Activated T-cell treated with anti-CD3 and anti-CD28 coated beads, Interleukin-2, amount 50 U/mL, for 48 hours (primary cell): ENCODE data around the gene STIMATE.

Experiments used
- DNase-seq, 2 experiments: peaks; one replicate each; pipeline ENCODE4 v3.0.0-alpha.2; 2020

Gene STIMATE

DNA sequence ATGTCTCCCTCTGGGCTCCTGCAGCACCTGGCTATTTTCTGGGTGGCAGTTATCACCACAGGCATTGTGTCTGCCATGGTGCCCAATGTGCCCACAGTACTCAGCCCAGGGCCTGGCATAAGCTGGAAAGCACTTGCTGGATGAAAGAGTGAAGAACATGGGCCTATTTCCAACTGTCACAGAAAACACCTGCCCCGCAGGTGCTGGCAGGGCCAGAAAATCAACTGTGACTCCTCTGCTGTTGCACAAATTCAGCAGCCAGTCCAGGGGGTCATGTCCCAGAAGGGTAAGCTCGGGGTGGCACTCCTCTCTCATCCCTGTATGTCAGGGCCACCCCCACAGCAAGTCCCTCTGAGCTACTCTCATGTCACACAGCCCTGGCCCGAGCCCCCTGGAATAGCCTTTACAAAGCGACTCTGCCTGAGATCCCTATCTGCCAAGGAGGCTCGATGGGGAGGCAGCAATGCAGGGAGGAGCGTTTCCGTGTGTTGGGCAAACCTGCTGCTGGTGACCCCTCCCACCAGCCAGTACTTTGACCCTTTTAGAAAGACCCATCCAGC lies 85.8 kb downstream of the STIMATE start:
- no peak for DNase-seq

DNA sequence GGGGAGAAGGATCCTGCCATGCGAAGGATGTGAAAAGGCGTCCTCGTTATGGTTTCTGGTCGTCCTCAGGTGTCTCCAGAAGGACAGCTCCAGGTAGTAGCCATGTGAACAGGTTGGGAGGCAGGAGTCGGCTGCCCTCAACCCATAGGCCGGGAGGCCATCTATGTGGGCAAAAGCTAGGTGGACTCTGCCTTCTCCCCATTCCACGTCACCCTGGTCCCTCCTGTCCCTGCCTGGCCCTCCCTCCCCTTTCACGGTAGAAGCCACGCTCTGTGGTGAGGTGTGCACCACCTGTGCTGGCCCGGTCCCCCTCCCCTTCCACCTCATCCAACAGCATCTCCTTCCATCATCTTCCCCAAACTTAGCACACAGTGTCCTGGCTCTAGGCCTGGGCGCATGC lies 86.4 kb downstream of the STIMATE start:
- DNase-seq: no peak

DNA sequence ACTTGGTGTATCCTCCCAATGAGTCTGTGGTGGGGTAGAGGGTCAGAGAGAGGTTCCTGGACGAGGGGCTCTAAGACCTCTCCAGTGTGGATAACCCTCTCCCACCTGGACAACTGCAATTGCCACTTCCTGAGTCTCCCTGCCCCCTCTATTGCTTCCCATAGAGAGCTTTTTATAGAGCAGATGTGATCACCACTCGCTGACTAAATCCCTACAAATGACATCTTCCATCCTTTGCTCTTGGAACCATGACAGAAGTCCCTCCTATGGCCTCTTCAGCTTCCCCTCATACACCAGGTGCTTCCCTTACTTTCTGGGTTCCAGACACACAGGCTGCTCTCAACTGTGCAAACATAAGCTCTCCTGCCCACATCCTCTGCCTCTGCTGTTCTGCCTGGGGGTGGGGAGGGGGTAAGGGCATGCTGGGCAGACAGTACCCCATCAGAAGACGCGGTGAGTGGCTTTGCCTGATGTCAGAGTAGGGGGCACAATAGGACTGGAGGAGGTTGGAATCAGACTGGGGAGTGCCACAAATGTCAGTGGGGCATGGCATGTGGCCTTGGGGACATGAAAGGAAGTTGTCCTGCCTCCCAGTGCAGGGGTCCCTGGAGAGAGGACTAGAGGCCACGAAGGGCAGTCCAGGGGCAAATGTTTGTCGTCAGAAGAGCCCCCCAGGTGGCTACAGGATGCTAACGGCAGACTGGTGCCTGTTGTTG lies 87.5 kb downstream of the STIMATE start:
- DNase-seq: no peak

DNA sequence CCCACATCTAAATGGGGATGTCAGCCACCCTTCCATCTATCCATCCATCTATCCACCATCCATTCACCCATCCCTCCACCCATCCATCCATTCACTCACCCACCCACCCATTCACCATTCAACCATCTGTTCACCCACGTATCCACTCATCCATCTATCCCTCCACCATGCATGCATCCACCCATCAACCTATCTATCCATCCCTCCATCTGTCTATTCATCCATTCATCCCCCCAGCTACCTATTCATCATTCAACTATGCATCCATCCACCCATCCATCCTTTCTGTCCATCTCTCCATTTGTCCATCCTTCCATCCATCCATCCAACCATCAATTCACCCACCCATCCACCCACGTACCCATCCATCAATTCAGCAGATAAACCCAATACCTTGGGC lies 88.2 kb downstream of the STIMATE start:
- no peak for DNase-seq

DNA sequence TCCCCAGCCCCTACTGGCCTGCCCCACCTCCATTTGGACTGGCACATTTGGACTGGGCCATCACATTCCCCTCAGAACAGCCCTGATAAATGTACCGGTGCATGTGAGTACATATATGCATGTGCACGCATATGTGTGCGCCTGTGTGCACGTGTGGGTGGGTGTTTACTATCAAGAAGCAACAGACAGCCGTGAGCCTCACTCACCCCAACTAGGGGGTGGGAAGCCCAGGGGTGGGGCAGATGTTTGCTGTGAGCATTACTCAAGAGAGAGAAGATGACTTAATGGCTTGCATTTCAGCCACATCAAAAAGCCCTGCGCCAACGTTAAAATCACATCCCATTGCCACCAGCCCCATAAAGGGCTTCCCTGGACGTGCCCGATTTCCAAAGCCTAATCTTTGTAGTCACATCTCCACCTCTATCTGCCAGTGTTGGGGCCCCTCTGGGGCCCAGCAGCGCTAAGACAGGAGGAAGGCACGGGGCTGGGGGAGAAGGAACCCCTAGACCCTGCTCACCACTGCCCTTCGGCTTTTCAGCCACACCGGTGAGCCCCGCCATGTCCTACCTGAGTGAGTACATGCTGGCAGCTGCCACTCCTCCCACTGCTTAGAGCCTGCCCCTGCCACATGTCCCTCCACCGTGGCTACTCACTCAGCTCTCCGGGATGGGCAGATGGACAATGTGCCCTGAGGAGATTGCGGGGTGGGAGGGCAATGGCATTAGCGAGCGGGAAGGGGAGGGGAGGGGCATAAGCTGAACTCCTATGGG lies 91.9 kb downstream of the STIMATE start:
- no peak for DNase-seq

DNA sequence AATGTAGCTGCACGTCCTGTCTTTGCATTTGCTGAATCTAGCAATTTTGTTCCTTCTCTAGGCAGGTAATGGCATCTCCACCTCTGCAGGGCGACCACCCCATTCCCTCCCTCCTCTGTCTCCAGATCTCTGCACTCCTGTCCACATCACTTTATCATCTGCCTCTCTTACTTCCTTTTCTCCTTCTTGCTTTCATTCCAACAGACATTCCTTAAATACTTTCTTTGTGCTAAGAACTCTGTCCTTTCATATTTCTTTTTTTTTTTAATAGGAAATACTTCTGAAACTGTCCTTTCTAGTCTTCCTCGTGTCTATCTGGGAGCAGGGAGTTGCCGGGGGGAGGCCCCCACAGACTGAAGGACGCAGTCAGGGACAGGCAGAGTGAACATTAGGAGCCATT lies 95.5 kb downstream of the STIMATE start:
- no peak for DNase-seq

DNA sequence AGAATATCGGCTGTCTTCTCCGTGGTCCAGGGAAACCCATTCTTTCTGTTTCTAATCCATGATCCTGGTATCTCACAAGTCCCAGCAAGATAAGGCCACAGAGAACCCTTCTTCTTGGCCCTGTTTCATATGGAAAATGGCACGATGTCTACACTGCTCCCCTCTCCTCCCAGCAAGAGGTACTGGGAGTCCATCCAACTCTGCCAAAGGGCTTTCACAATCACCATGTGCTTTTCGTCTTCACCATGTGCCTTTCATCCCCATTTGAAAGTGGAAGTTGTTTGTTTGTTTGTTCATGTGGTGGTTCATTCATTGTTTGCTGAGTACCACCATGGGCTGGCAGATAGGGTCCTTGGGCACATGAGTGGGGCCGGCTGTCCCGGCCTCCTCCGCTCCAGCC lies 97.3 kb downstream of the STIMATE start:
- DNase-seq: no peak

DNA sequence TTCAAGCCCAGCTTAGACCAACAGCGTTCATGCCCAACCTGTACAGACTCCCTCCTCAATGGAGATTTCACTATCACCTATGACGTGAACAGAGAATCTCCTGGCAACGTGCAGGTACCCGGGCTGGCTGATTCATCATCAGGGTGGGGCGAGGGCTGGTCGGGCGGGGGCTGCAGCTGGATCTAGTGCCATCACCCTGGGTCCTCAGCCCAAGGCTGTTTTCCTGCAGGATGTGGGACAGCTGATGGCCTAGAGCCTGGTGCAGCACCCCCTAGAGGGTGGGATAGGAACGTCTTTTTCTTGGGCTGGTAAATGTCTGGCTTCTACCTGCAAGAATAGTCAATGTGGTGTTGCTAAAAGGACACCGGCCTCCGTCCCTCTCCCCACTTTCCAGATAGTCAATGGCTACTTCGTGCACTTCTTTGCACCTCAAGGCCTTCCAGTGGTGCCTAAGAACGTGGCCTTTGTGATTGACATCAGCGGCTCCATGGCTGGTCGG lies 98.3 kb downstream of the STIMATE start:
- DNase-seq: peak; percentile 44 to 47

DNA sequence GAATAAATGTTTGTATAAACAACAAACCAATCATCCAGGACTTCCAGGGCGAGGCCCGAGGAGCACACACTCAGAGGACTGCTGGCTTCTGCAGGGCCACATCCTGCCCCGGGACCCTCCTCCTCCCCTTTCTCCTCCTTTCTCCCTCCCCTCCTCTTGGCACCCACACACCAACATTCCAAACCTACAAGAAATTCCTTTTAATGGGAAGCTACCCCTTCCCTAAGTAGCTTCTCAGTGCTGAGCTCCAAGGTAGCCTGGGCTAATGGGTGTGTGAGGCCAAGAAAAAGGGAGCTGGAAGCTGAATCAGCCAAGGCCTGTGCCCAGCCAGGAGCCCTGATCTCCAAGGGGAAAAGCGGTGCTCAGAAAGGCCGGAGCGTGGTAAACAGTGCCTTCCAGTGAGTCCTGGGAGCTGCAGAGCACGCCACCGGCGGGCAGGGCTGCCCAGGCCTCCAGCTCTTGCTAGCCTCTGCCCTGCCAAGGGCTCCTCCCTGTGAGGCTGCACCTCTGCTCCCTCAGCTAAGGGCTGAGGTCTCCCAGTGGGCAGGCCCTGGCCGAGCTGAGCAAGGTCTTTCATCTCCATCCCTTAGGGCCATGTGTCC lies 98.9 kb downstream of the STIMATE start:
- no peak for DNase-seq

DNA sequence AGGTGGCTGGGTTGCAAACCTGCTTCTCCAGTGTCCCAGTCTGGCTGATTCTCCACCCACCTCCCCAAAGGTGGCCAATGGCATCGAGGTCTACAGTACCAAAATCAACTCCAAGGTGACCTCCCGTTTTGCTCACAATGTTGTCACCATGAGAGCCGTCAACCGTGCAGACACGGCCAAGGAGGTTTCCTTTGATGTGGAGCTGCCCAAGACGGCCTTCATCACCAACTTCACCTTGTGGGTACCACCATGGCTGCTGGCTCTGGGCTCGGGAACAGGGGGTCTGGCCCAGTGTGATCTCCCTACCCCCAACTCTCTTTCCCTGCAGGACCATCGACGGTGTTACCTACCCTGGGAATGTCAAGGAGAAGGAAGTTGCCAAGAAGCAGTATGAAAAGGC lies 100.9 kb downstream of the STIMATE start:
- DNase-seq: no peak

DNA sequence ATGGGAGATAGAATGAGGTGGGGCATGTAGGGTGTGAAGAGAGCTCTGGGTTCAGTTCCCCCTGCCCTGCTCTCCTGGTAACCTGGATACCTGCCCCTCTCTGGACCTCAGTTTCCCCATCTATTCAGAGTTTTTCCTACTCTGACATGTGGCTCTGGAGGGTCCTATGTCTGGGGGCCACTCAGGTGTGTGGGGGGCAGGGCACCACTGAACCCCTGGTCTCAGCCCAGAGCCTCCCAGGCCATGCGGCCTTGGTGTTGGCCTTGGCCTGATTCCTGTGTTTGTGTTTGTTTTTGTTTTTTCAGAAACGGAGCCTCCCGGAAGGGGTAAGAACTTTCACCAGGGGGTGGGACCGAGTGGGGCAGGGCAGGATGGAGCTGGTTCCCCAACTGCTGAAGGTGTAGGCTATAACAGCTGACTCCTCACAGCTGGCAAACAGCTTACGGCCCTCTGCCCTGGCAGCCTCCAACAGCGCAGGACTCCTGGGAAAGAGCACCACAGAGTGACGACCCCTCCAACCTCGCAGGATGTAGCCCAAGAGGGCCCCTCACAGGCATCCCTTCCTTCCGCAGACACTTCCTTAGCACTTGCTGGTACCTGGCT lies 101.9 kb downstream of the STIMATE start:
- DNase-seq: no peak

DNA sequence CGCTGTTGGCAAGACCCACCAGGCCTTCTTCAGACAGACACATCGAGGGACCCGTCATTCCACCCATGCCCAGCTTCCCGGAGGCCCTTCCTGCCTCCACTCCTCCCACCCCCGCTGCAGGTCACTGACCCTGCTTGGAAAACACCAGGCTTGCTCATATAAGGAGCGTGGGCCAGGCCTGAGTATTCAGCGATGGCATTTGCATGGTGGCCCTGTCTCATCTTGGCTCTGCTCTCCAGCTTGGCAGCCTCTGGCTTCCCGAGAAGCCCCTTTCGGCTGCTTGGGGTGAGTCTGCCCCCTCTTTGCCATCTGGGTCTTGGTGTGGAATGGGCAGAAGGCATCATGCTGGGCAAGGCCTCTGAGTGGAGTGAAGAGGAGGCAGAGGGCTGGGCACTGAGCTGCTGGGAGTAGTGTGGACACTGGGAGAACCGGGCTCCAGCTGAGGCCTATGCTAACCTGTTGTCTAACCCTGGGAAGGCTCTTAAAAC lies 102.7 kb downstream of the STIMATE start, which contains the start of gene ITIH3:
Gene ITIH3, plus strand, starts transcription at position 185 of the 488 bp plus-strand sequence. Its CDS starts 8 bp downstream, at position 193.
- no peak for DNase-seq

DNA sequence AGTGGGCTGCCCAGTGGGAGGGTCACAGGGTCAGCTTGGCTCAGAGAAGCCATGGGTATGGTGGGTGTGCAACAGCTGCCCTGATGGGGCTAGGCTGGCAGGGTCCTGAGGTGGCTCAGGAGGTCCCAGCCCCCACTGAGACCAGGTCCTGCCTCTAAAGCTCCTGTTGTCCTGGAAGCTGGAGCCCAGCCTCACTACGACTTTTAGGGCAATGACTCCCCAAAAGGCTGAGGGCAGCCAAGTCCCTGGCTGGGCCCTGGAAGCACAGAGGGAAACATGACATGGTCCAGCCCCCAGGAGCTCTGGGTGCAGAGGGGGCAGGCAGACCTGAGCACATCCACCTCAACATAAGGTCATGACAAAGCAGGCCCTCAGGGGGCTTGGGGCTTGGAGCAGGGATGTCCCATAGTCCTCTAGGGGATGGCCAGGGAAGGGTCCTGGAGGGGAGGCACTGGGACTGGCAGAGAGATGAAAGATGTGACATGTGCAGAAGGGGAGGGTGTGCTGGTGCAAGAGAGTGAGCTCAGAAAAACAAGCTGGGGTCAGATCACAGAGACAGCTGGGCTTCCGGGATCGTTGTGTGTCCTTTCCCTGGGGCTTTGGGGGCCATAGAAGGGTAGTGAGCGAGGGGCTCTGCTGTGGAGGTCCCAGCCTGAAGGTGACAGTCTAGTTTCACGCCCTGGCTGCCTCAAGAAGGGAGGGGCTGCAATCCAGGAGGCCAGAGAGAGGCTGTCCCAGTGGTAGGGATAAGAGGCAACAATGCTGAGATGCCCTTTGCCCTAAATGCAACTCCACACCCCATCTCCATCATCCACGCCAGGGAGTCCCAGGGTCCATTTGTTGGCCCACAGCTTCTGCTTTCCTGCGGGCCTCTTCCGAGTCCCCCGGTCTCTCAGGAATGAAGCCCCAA lies 103.4 kb downstream of the STIMATE start:
- DNase-seq: no peak

DNA sequence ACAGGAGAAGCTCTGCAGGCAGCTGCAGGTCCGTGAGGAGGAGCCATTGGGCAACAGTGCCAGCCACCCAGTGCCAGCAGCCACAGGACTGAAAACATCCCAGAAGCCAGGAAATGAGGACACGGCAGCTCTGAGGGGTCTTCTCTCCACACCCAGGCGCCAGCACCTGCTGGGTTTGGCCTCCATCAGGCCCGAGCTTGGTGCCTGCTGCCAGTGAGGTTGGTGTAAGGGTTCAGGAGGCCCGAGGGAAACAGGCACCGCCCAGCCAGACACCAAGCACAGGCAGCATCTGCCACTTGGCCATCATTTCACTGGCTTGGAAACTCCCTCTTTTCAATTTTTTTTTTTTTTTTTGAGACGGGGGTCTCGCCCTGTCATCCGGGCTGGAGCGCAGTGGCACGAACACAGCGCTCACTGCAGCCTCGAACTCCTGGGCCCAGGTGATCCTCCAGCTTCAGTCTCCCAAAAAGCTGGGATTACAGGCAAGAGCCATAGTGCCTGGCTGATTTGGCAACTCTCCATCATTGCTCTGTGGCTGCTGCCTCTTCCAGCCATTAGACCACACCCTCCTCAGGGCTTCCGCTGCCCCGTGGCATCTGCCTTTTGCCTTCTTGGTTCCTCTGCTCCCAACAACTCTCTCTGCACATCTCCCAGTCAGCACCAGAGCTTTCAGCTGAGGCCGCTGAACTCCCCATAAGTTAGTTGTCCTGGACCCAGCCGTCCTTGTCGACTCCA lies 104.2 kb downstream of the STIMATE start:
- DNase-seq: no peak

DNA sequence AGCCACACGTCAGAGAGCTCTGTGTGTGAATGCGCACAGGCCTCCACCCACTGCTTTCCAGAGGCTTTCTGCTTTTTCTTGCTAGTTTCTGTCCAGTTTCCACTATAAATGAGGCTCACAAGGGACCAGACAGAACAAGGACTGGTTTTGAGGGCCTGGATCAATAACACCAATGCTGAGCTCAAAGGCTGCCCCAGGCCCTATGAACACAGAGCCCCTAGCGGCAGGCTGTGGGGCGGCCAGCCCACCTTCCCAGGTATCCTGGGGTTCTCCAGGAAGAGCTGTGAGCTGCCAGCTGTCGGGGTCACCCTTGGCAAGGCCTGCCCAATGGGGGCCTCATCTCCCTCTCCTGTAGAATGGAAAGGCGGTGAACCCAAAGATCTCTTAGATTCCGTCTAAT lies 104.9 kb downstream of the STIMATE start:
- DNase-seq: no peak

DNA sequence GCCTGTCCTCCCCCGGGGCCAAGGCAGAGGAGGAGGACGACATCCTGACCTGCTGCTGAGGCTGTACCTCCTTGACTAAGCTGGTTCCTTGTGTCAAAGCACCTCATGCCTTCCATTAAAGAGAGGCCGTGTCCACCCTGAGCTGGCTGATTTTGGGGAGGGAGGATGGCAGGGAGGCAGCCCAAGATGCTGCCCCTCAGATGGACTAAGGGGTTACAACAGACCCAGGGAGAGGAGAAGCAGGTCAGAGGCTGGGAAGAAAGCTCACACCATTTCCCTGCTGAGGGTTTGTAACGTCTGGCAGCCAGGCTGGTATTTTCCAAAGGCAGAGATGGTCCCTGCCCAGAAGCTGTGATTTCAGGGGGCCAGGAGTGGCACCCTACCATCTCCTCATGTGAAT lies 105.4 kb downstream of the STIMATE start:
- no peak for DNase-seq

DNA sequence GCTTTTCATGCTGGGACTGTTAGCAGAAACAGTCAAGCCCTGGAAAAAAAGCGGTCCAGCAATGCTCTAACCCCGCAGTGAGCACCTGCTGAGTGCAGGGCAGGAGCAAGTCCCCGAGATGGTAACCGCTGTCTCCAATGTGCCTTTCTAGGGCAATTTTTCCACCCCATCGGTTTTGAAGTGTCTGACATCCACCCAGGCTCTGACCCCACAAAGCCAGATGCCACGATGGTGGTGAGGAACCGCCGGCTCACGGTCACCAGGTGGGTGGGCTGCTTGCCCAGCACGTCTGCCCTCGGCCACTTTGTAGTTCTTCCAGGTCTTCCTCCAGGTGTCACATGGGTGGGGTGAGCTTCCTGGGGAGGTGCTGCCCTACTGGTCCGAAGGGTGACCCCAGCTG lies 106.0 kb downstream of the STIMATE start:
- DNase-seq: no peak

DNA sequence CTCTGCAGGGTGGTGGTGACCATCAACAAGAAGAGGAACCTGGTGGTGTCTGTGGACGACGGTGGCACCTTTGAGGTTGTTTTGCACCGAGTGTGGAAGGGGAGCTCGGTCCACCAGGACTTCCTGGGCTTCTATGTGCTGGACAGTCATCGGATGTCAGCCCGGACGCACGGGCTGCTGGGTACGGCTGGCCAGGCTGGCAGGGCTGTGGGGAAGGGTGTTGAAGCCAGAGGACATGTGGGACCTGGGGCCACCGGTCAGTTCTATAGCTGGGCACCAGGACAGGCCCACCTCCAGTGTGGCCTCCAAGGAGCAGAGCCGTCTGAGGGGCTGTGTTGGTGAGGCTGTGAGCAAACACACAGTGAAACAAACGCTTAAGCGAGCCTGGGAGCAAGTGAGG lies 106.6 kb downstream of the STIMATE start:
- no peak for DNase-seq

DNA sequence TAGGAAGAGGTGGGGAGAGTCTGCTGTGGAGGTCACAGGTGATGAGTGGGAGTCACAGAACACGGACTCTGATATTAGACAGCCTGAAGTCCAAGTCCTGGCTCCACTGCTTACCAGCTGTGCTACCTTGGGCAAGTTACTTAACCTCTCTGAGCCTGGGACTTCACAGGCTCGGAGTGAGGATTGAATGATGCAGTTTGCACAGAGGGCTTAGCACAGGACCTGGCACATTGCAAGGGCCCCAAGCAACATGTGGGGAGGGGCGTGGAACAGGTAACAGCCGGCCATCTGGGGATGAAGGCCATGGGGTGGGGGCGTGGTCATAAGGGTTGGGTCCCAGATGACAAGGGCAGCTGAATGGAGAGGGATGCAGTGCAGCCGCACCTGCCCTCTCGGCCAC lies 107.0 kb downstream of the STIMATE start:
- no peak for DNase-seq

DNA sequence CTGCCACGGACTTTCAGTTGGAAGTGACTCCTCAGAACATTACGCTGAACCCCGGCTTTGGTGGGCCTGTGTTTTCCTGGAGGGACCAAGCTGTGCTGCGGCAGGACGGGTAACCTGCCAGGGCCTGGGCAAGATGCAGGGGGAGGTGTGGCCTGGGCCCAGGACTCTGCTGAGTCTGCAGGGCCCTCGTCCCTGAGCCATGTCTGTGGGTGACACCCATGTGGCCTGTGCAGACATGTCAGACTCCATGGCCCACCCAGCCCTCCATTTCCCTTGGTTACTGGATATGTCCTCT lies 107.7 kb downstream of the STIMATE start:
- DNase-seq: no peak
